Activated B cell treated with CpG ODN at 0.5 μM for 24 hours (primary cell): ENCODE data around the gene TBC1D9B. TPM values are rescaled to one million over a fixed set of nuclear protein-coding genes. Genes with fewer than 3 reads are reported as not detected.
A peak's percentile ranks its signal among the peaks of the same experiment; 100 is the strongest.

Source experiments
- ATAC-seq: fragments of 200-7000 bp; cut with Tn5 transposase; one replicate; pipeline ENCODE4 v1.10.0; 2021; ENCODE audit warnings: low read depth, mild to moderate bottlenecking, moderate library complexity
- CTCF ChIA-PET: fragments of 350-600 bp; sonication (Branson Sonifier 250); formaldehyde crosslinking; loops from one replicate; lab custom pipeline; 2021; ENCODE audit warnings: antibody characterized with exemption; lab: Charles Lee
- POLR2A ChIA-PET: fragments of 350-600 bp; sonication (Branson Sonifier 250); formaldehyde crosslinking; loops from one replicate; lab custom pipeline; 2021; ENCODE audit warnings: antibody characterized with exemption; lab: Charles Lee
- DNase-seq: peaks from one replicate; pipeline ENCODE4 v3.0.0; 2022
- H3K27ac Mint-ChIP-seq: one replicate; pipeline ENCODE4 v1.8.0; 2020; ENCODE audit warnings: mixed read lengths
- H3K27me3 Mint-ChIP-seq: one replicate; pipeline ENCODE4 v1.8.0; 2021; ENCODE audit warnings: mixed read lengths
- H3K36me3 Mint-ChIP-seq: one replicate; pipeline ENCODE4 v1.8.0; 2021; ENCODE audit warnings: low read depth, mixed read lengths
- H3K4me1 Mint-ChIP-seq: one replicate; pipeline ENCODE4 v1.8.0; 2021; ENCODE audit warnings: mixed read lengths
- H3K4me3 Mint-ChIP-seq: one replicate; pipeline ENCODE4 v1.8.0; 2020; ENCODE audit warnings: mild to moderate bottlenecking, mixed read lengths
- H3K9me3 Mint-ChIP-seq: one replicate; pipeline ENCODE4 v1.8.0; 2020; ENCODE audit warnings: mixed read lengths
- CTCF ChIP-seq: fragments of 200-600 bp; IDR thresholded peaks from one replicate; pipeline ENCODE4 v1.8.0; 2022; ENCODE audit warnings: antibody characterized with exemption, mild to moderate bottlenecking
- intact Hi-C: fragments of 100-400 bp; cut with micrococcal nuclease; formaldehyde crosslinking; loops from one replicate; pipeline ENCODE4 v1.15.1; 2024
- total RNA-seq: library from RNA; stranded (reverse); gene quantifications from 2 replicates; pipeline ENCODE4 v1.2.3, GENCODE V29; 2022

TBC1D9B gene
- total RNA-seq = 111 and 117 TPM in 2 replicates

- POLR2A ChIA-PET = interaction anchor here (0.6 to 1.1 kb wide), 4 partner anchors 54 to 87 kb away, joined by 3 to 6 read pairs (median 4); partner anchors contain the start of gene SQSTM1
- intact Hi-C loops = loop anchor here (1.0 to 10.0 kb wide), 9 partner anchors 49 to 213 kb away; partner anchors contain the start of genes CANX, MAML1, MRNIP and RNF130
- Mint-ChIP-seq H3K27me3 (no peaks in the 10 kb centered on the region), H3K9me3 (no peaks in the 10 kb centered on the region), H3K4me1 (peaks cover 29% of the 10 kb centered on the region), H3K27ac (peak within 1 kb of the TSS; percentile 83), H3K4me3 (peak within 1 kb of the TSS; percentile 87), H3K36me3 (peaks cover 15% of the 10 kb centered on the region)
- no peak for TF ChIP-seq CTCF
- DNase-seq (peak; percentile 74), ATAC-seq (peak; percentile 90)
- CTCF ChIA-PET = interaction anchor here (0.7 to 2.0 kb wide), 8 partner anchors 11 to 145 kb away, joined by 3 to 11 read pairs (median 4); no protein-coding TSS in a partner anchor
These were observed at the start of gene TBC1D9B for GRCh38 chr5:179907556-179908324. TSS of gene TBC1D9B (minus strand) at chr5:179907897. CDS start at chr5:179907821, 76 bp downstream.

DNA sequence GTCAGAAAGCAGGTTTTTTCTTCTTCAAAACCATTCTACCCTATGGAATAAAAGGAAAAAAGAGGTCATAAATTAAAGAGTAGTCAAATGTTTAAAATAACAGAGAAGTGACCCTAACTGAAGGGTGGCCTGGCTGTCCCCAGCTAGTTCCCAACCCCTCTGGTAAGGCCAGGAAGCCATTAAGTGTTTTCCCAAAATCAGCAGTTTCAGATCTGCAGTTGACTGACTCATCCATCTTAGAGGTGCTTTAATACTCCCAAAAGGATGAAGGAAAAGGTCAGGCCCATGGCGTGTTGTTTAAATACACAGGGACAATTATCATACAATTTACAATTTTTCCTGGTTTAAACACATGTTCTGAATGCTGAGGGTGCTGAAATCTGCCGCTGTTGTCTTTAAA lies 47.9 kb upstream of the TBC1D9B start:
- H3K9me3 Mint-ChIP-seq = no peaks in the 10 kb centered on the region
- CTCF ChIA-PET = no interaction called here
- H3K27ac Mint-ChIP-seq = no peak overlapping the region

DNA sequence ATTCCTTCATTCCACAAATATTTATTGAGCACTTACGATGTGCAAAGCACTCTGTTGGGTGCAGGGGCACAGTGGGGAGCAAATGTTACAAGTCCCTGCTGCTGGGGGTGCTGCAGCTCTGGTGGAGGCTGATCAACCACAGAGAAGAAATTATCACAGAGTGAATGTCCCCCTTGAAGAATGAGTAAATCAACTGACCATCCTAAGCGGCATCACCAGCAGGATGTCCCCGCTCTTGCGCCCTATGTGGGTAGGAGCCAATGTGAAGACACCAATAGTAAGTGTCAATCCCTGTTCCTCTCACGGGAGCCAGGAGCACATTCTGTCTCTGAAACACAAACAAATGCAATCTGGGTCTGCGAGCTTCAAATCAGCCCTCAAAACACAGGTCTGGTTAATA lies 47.4 kb upstream of the TBC1D9B start:
- TF ChIP-seq CTCF = no peak

More for the DNA sequence above, 47.9 kb upstream of the TBC1D9B start:
- Mint-ChIP-seq H3K27me3 (peaks cover 1% of the 10 kb centered on the region), H3K4me1 (no peaks in the 10 kb centered on the region), H3K36me3 (peaks cover 8% of the 10 kb centered on the region), H3K4me3 (no peak overlapping the region)
- DNase-seq (no peak), ATAC-seq (no peak)
- intact Hi-C loops = no loop called here
- TF ChIP-seq CTCF = no peak
- POLR2A ChIA-PET = no interaction called here

GRCh38 chr5:179954434-179954833 lies 46.7 kb upstream of the TBC1D9B start:
- no peaks in the 10 kb centered on the region for H3K9me3 Mint-ChIP-seq
- peaks cover 1% of the 10 kb centered on the region for H3K27me3 Mint-ChIP-seq
- H3K27ac Mint-ChIP-seq = no peak overlapping the region
- ChIA-PET CTCF (no interaction called here), POLR2A (no interaction called here)
- no peaks in the 10 kb centered on the region for H3K4me1 Mint-ChIP-seq
- ATAC-seq = no peak
- H3K4me3 Mint-ChIP-seq = no peak overlapping the region
- no peak for TF ChIP-seq CTCF
- H3K36me3 Mint-ChIP-seq = peaks cover 6% of the 10 kb centered on the region
- DNase-seq = no peak
- intact Hi-C loops = no loop called here

More for the DNA sequence above, 47.4 kb upstream of the TBC1D9B start:
- peaks cover 1% of the 10 kb centered on the region for H3K27me3 Mint-ChIP-seq
- intact Hi-C loops = no loop called here
- no peak overlapping the region for H3K4me3 Mint-ChIP-seq
- ATAC-seq (no peak), DNase-seq (no peak)
- H3K36me3 Mint-ChIP-seq = peaks cover 6% of the 10 kb centered on the region
- ChIA-PET POLR2A (no interaction called here), CTCF (no interaction called here)
- H3K4me1 Mint-ChIP-seq = no peaks in the 10 kb centered on the region
- no peak overlapping the region for H3K27ac Mint-ChIP-seq
- H3K9me3 Mint-ChIP-seq = no peaks in the 10 kb centered on the region

DNA sequence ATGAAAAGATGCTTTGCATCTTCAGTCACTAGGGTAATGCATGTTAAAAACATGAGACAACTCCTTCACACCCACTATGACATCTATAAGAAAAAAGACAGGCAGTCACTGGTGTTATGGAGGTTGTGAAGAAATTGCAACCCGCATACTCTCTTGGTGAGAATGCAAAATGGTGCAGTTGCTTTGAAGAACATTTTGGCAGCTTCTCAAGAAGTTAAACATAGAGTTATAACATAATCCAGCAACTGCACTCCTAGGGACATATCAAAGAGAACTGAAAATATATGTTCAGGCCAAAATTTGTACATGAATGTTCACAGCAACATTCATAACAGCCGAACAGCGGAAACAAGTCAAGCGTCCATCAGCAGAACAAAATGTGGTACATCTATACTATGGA lies 46.3 kb upstream of the TBC1D9B start:
- no peak overlapping the region for H3K27ac Mint-ChIP-seq
- H3K27me3 Mint-ChIP-seq = peaks cover 1% of the 10 kb centered on the region
- H3K4me3 Mint-ChIP-seq = no peak overlapping the region
- no peak for TF ChIP-seq CTCF
- peaks cover 6% of the 10 kb centered on the region for H3K36me3 Mint-ChIP-seq
- POLR2A ChIA-PET = no interaction called here
- H3K9me3 Mint-ChIP-seq = no peaks in the 10 kb centered on the region
- no peak for ATAC-seq
- no peak for DNase-seq
- no peaks in the 10 kb centered on the region for H3K4me1 Mint-ChIP-seq
- intact Hi-C loops = no loop called here
- CTCF ChIA-PET = no interaction called here
